Heart right ventricle (tissue), 16 donors: ENCODE measurements around the gene WWOX. TPM values are rescaled to one million over a fixed set of nuclear protein-coding genes. Genes with fewer than 3 reads are reported as not detected.

Experiments
- ATAC-seq, 8 donors: fragments of 200-7000 bp; cut with Tn5 transposase; one replicate each; pipeline ENCODE4 v1.9.1; 2020; ENCODE audit warnings: mild to moderate bottlenecking in 8 of 8, moderate library complexity in 8 of 8, moderate number of reproducible peaks in 1 of 8
- DNase-seq, 2 donors: peaks; one replicate each; pipeline ENCODE4 v3.0.0-alpha.2; 2020
- H3K27ac ChIP-seq, 10 donors: fragments of 200-600 bp; sonication (generic) in 2 of 10; one replicate each; pipeline versions ENCODE4 v1.5.0 to v1.8.0; 2020 to 2022; ENCODE audit warnings: mild to moderate bottlenecking in 3 of 10
- H3K27me3 ChIP-seq, 7 donors: fragments of 200-600 bp; one replicate each; pipeline ENCODE4 v1.8.0; 2021 to 2022; ENCODE audit warnings: mild to moderate bottlenecking in 2 of 7
- H3K36me3 ChIP-seq, 9 donors: fragments of 200-600 bp; sonication (generic) in 1 of 9; one replicate each; pipeline versions ENCODE4 v1.5.0 to v1.8.0; 2020 to 2022; ENCODE audit warnings: mild to moderate bottlenecking in 2 of 9
- H3K4me1 ChIP-seq, 9 donors: fragments of 200-600 bp; sonication (generic) in 1 of 9; one replicate each; pipeline versions ENCODE4 v1.5.0 to v1.8.0; 2020 to 2022; ENCODE audit warnings: mild to moderate bottlenecking in 4 of 9
- H3K4me3 ChIP-seq, 10 donors: fragments of 200-600 bp; sonication (generic) in 2 of 10; one replicate each; pipeline versions ENCODE4 v1.5.0 to v1.8.0; 2020 to 2022; ENCODE audit warnings: mild to moderate bottlenecking in 7 of 10, moderate library complexity in 2 of 10
- H3K9me3 ChIP-seq, 11 donors: fragments of 200-600 bp in 10 of 11; sonication (generic) in 2 of 11; one replicate each; pipeline versions ENCODE4 v1.5.0 to v1.8.0; 2013 to 2022; ENCODE audit warnings: mild to moderate bottlenecking in 2 of 11, control low read depth in 1 of 11, moderate library complexity in 1 of 11
- CTCF ChIP-seq, 9 donors: fragments of 200-600 bp; sonication (generic) in 2 of 9; IDR thresholded peaks; one replicate each; pipeline versions ENCODE4 v1.5.0 to v1.8.0; 2021 to 2022; ENCODE audit warnings: antibody characterized with exemption in 9 of 9, mild to moderate bottlenecking in 5 of 9, moderate library complexity in 1 of 9
- WGBS, 2 donors: extraction: QIAGEN DNeasy Blood & Tissue Kit; methylation state at CpG; one replicate each; pipeline ENCODE4 v1.1.7; 2013; ENCODE audit warnings: inconsistent platforms in 1 of 2; 5-methylcytosine and 5-hydroxymethylcytosine counted together
- intact Hi-C, 10 donors: fragments of 100-400 bp; cut with DNase I; formaldehyde crosslinking; loops; one replicate each; pipeline versions ENCODE4 v1.11.1 to v1.14.2; 2022
- polyA plus RNA-seq, 2 donors: library from polyadenylated mRNA; stranded (reverse); fragments of 200-250 nt; gene quantifications; one replicate each; pipeline ENCODE4 v1.2.3, GENCODE V29; 2013
- total RNA-seq, 10 donors: library from RNA; stranded (reverse); fragmentation: NEBNext Ultra II Directional in 3 of 10; extraction: Animal tissue kit (Norgen Biotek cat#: 25700) in 3 of 10; gene quantifications; one replicate each; pipeline versions ENCODE4 v1.2.1 to v1.2.4, GENCODE V29; 2021 to 2023
- donor health status: Arrhythmogenic right ventricular cardiomyopathy.
- donor health status: ischemic (EF 13 %, LVEDD 7.1; RV severe dilation, severe dysfunction).
- donor health status: healthy with polysubstance abuse.
- donor health status: DM: no; HTN: yes; CAD: no.
- donor health status: DM: no; HTN: no; CAD: no.
- donor health status: ischemic (EF 25% LVEDD 6.9; RV normal size, moderate dysfunction).
- donor health status: ischemic (EF 25% LVEDD 5.7; RV mildly dilated, moderate dysfunction).
- donor health status: healthy.
- donor health status: DM: yes; HTN: yes; CAD: no.
- donor health status: Ischemic cardiomyopathy.
- donor health status: ischemic (EF 35%, LVEDD 5.7; RV mildly dilated, moderate dysfunction).
- donor health status: nonischemic (EF 11% LVEDD 7.7; RV severe dilation, severe dysfunction).
- donor health status: DM: yes; HTN: yes; CAD: no.
- donor health status: PGD.
- donor health status: ischemic (EF 29% LVEDD 5.4; RV normal size, mild dysfunction).
- donor health status: nonischemic (EF 23%, LVEDD 6.1; RV moderate dilation, normal function).

WWOX gene
- total and polyA plus RNA-seq, 12 donors = 4.9 to 15.0 (median 9.9) TPM

- 92 to 98% methylated on average over 3 of the region's 3 CpGs for WGBS, 2 donors
- intact Hi-C loops = no loop called here
- ATAC-seq = no peak
- H3K9me3 ChIP-seq = peaks cover 0 to 6% (median 0%) of the 10 kb centered on the region in 11 donors
- no peak for DNase-seq
- no peaks in the 10 kb centered on the region for H3K27me3 ChIP-seq
- H3K36me3 ChIP-seq = no peaks in the 10 kb centered on the region
- H3K4me3 ChIP-seq = no peak overlapping the region
- H3K27ac ChIP-seq = no peak overlapping the region
- H3K4me1 ChIP-seq = no peaks in the 10 kb centered on the region
- no peak for TF ChIP-seq CTCF (IDR thresholded peaks at IDR 0.05)
These were observed 248.6 kb downstream of the WWOX start for GRCh38 chr16:78348068-78348467.

GRCh38 chr16:78348886-78349285 is 249.4 kb downstream of the WWOX start:
- WGBS, 2 donors = 88 to 92% methylated on average over 9 of the region's 9 CpGs
- Histone ChIP-seq H3K36me3 (no peaks in the 10 kb centered on the region), H3K27me3 (no peaks in the 10 kb centered on the region), H3K4me1 (no peaks in the 10 kb centered on the region), H3K9me3 (peaks cover 0 to 6% (median 0%) of the 10 kb centered on the region in 11 donors), H3K27ac (no peak overlapping the region), H3K4me3 (no peak overlapping the region)
- ATAC-seq (no peak), DNase-seq (no peak)
- intact Hi-C loops = no loop called here
- no peak for TF ChIP-seq CTCF (IDR thresholded peaks at IDR 0.05)

GRCh38 chr16:78352184-78352583 is 252.7 kb downstream of the WWOX start:
- no peaks in the 10 kb centered on the region for H3K4me1 ChIP-seq
- H3K27ac ChIP-seq = no peak overlapping the region
- H3K36me3 ChIP-seq = no peaks in the 10 kb centered on the region
- no peaks in the 10 kb centered on the region for H3K27me3 ChIP-seq
- TF ChIP-seq CTCF (IDR thresholded peaks at IDR 0.05) = no peak
- ATAC-seq (no peak), DNase-seq (no peak)
- intact Hi-C loops = loop anchor here in 2 of 10 donors (1.0 to 2.0 kb wide), 2 partner anchors 15 kb away; no protein-coding TSS in a partner anchor
- no peak overlapping the region for H3K4me3 ChIP-seq
- peaks cover 0 to 6% (median 0%) of the 10 kb centered on the region in 11 donors for H3K9me3 ChIP-seq
- 91 to 94% methylated on average over 1 of the region's 1 CpG for WGBS, 2 donors

DNA sequence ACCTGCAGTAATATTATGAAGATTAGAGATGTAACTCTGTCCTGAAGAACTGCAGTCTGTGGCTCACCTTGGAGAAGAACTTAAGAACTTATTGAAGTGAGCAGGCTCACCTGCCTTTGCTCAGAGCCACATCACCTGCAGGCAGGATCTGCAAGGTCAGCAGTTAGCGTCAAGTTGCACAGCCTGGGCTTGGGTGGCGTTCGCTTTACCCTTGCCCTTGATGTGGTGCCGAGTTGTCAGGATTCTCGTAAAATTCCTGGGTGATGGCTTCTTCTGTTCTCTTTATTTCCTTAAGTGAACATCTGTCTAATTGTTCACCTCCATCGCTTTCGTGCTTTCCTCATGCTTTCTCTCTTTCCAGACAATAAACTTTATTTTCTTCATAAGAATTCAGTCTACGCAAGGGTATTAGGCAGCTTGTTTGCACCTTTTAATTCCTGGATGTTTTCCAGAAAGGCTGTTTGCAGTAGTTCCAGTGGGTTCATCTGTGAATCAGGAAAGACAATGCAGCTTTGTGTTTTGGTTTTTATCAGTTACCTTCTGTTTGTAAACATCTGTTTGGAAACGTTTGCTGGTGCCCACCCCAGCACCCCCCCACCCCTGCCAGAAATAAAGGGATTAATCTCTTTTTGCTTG is 254.3 kb downstream of the WWOX start:
- Histone ChIP-seq H3K4me1 (no peaks in the 10 kb centered on the region), H3K9me3 (peaks cover 0 to 6% (median 0%) of the 10 kb centered on the region in 11 donors), H3K36me3 (no peaks in the 10 kb centered on the region), H3K27me3 (no peaks in the 10 kb centered on the region), H3K27ac (no peak overlapping the region), H3K4me3 (no peak overlapping the region)
- no peak for DNase-seq
- intact Hi-C loops = loop anchor here in 1 of 10 donors (2.0 kb wide), 1 partner anchor 17 kb away; no protein-coding TSS in a partner anchor
- WGBS, 2 donors = 75 to 76% methylated on average over 9 of the region's 9 CpGs
- ATAC-seq = no peak
- no peak for TF ChIP-seq CTCF (IDR thresholded peaks at IDR 0.05)
